Stimulated activated CD4-positive, alpha-beta T cell treated with anti-CD3 and anti-CD28 coated beads, Interleukin-12 subunit alpha, Interleukin-12 subunit beta, amount 100 ng/mL, for 24 hours (primary cell): ENCODE data around the gene SHANK3.

Experiments used
- DNase-seq, 2 experiments: peaks; one replicate each; pipeline ENCODE4 v3.0.0-alpha.2; 2020; ENCODE audit warnings: low read depth in 2 of 2

Gene SHANK3

DNA sequence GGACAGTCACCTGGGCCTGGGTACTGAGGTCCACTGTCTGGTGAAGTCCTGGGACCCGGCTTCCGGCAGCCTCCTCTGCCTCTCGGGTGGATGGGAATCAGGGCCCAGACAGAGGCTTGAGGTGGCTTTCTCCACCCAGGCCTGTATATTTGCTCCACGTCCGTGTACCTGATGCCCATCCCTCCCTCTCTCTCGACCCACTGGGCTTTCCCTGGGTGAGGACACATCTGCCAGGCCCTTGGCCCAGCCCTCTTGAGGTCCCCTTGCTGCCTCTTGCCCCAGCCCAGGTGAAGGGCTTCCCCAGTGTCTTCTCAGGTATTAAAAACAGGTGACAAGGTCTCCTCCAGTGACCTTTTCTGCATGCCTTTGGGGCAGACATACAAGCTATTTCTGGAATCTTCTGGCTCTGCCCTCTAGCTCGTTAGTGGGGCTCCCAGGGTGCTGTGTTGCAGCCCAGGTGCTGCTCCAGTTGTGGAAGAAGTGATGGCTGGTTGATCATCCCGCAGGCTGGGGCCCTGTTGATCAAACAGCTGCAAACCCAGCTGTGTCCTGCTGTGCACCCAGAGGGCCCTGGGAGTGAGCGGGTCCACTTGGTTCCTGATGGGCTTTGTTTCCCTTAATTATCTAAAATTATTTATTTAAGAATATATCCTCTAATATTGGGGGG is 39.9 kb downstream of the SHANK3 start:
- DNase-seq = no peak

DNA sequence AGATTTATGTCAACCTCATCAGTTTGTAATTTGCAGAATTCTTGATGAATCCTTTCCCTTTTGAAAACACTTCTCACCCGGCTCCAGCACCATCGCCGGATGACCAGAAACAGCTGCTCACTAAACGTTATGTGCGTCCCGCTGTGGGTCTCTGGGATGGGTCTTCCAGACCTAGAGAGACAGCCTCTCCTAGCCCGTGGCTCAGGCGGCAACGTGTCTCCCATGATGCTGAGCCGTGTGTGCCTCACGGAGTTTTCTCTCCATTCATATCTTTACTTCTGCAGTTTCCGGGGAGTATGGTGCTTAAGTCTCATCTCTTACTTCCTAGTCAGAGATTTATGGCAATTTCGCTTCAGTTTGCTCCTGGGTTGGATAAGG is 40.4 kb downstream of the SHANK3 start:
- no peak for DNase-seq

DNA sequence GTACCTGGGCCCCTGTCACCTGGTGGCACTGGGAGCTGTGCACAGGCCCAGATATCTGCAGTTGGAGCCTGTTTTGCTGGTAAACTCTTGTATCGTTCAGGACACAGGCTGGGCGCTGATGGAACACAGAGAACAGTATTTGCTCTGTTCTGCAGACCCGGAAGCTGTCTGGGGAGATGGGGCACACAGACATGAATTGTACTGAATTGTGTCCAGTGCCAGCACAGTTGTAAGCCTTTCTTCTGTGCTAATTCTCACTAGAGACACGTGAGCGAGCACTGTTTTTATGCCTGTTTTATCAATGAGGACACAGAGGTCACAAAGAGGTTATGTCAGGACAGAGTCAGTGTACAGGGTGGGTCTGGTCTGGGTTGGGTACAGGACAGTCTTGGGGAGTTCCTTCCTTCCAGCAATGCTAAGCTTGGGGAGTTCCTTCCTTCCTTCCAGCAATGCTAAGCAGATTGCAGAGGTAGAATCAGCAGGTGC is 41.0 kb downstream of the SHANK3 start:
- no peak for DNase-seq

DNA sequence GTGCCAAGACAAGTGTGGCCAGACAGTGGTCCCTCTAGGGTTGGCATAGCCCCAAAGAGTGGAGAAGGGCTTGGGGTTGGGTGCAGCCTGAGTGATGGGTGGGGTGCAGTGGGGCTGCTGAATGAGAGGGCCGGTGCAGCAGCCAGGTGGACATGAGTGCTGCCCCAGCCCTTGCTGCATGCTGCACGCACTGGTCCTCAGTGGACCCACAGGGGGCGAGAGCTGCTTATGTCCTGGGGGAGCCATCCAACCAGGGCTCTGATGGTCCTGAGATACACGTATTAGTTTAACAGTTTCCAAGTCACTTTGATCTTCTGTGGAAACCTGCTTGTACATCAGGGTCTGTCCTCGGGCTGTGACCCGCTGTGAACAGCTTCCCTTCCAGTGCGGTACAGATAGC is 41.5 kb downstream of the SHANK3 start:
- no peak for DNase-seq

- DNase-seq = no peak
Measured at GRCh38 chr22:50714631-50715179, 42.1 kb downstream of the SHANK3 start.

DNA sequence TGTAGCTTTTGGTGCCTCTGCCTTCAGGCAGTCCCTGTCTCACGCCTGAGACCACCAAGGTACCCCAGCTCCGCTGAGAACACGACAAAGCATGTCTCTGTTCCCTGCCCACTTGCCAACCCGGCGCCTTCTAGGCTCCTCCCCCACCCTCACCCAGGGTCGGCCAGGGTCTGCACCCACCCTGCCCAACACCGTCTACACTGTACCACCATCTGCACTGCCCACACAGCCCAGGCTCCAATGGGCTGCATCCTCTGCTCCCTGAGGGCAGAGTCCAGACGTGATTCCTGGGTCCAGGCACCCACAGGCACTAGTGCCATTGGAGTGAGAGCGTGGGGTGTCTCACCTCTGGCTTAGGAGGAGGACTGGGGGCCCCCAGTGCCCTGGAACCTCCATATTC is 42.6 kb downstream of the SHANK3 start:
- no peak for DNase-seq

- no peak for DNase-seq
Measured at GRCh38 chr22:50715776-50716175, 43.2 kb downstream of the SHANK3 start.

DNA sequence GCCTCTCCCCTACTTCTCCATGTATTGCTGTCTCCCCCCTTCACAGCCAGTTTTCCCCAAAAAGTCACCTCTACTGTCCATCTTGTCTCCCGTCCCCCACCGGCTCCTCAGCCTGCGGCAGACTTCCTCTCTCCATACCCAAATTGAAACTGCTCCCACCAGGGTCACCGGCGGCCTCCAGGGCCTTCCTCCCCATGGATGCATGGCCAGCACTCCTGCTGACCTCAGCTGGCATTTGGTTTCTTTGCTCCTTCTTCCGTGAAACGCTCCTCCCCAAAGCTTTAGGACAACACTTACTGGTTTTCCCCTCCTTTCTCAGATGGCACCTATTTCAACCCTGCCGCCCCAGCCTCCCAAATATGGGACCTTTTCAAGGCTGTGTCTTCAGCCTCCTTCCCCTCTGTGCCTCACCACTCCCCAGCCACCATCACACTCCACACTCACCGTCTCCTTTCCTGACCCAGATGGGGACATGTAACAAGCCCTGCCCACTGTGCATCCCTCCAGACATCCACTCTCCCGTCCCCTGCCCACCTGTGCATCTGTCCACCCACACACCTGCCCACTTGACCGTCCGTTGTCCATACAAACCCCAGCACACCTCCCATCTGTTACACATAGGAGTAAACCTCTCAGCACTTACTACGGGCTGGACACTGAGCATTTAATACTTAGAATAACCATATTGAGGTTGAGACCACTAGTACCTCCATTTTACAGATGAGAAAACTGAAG is 43.8 kb downstream of the SHANK3 start:
- DNase-seq = no peak

DNA sequence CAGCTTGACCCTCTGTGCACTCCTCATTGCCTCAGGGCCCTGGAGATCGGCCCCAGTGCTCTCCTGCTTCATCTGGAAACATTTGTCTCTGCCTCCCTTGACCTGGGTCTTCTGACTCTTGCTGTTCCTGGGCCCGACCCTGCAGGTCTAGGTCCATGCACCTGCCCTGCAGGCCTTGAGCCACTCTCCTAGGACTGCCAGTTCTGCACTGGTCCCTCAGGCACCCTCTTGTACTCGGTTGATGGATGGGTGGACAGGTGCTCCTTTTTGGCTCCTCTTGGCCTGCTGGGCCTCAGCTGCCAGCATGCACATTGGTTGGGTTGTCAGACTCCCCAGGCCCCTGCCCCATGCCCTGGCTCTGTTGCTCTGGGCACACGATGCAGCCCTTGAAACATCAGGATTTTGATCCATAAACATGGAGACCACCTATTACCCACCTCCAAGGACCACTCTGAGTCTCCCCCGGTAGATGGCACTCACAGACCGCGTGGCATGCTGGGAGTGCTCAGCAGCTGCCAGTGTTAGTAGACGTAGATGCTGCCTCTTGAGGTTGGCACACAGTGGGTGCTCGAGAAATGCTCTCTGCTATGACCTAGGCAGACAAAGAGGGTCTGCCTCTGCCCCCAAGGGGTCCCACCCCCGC is 45.2 kb downstream of the SHANK3 start:
- no peak for DNase-seq

GRCh38 chr22:50718352-50718709 is 45.7 kb downstream of the SHANK3 start:
- DNase-seq = no peak

DNA sequence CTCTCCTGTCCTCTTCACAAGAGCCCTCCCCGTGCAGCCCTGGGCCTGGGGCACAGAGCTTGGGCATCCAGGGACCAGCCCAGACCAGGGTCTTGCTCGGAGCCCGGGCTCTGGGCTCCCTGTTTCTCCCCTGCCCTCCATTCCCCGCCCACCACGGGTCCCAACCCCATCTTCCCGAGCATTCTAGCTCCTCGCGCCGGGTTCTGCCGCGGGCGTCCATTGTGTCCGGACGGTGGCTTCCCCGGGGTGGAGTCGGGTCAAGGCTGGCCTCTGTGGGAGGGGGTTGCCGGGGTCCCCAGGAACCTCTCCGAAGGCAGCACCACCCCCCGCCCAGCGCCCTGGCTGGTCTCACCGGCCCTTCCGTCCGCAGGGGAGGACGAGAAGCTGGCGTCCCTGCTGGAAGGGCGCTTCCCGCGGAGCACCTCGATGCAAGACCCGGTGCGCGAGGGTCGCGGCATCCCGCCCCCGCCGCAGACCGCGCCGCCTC is 47.2 kb downstream of the SHANK3 start:
- no peak for DNase-seq

DNA sequence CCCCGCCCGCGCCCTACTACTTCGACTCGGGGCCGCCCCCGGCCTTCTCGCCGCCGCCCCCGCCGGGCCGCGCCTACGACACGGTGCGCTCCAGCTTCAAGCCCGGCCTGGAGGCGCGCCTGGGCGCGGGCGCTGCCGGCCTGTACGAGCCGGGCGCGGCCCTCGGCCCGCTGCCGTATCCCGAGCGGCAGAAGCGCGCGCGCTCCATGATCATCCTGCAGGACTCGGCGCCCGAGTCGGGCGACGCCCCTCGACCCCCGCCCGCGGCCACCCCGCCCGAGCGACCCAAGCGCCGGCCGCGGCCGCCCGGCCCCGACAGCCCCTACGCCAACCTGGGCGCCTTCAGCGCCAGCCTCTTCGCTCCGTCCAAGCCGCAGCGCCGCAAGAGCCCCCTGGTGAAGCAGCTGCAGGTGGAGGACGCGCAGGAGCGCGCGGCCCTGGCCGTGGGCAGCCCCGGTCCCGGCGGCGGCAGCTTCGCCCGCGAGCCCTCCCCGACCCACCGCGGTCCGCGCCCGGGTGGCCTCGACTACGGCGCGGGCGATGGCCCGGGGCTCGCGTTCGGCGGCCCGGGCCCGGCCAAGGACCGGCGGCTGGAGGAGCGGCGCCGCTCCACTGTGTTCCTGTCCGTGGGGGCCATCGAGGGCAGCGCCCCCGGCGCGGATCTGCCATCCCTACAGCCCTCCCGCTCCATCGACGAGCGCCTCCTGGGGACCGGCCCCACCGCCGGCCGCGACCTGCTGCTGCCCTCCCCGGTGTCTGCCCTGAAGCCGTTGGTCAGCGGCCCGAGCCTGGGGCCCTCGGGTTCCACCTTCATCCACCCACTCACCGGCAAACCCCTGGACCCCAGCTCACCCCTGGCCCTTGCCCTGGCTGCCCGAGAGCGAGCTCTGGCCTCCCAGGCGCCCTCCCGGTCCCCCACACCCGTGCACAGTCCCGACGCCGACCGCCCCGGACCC is 48.0 kb downstream of the SHANK3 start:
- DNase-seq = no peak

GRCh38 chr22:50721257-50721844 is 48.7 kb downstream of the SHANK3 start:
- DNase-seq = no peak

DNA sequence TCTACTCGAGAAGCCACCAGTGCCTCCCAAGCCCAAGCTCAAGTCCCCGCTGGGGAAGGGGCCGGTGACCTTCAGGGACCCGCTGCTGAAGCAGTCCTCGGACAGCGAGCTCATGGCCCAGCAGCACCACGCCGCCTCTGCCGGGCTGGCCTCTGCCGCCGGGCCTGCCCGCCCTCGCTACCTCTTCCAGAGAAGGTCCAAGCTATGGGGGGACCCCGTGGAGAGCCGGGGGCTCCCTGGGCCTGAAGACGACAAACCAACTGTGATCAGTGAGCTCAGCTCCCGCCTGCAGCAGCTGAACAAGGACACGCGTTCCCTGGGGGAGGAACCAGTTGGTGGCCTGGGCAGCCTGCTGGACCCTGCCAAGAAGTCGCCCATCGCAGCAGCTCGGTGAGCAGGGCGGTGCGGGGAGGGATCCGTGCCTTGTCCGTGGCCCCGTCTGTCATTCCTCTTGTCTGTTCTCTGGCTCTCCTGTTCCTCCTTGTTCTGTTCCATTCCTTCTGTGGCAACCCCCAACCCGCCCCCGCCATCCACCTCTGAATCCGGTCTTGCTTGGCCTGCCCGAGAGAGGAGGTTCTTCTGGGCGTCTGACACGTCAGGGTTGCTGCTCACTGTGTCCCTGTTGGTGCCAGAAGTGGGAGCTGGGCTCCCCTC is 49.6 kb downstream of the SHANK3 start:
- DNase-seq = no peak
